CD4-positive, alpha-beta memory T cell (primary cell): Measurements from ENCODE around the gene HEBP2. TPM values are rescaled to one million over a fixed set of nuclear protein-coding genes. Genes with fewer than 3 reads are reported as not detected.

ENCODE experiments used
- CTCF ChIA-PET: fragments of 350-600 bp; sonication (Branson Sonifier 250); formaldehyde crosslinking; loops from one replicate; lab custom pipeline; 2021; ENCODE audit warnings: inconsistent platforms; ENCODE audit not compliant: partially characterized antibody; lab: Charles Lee
- POLR2A ChIA-PET: fragments of 350-600 bp; sonication (Branson Sonifier 250); formaldehyde crosslinking; loops from one replicate; lab custom pipeline; 2021; ENCODE audit not compliant: partially characterized antibody; lab: Charles Lee
- DNase-seq, 5 donors: peaks; one replicate each; pipeline versions ENCODE4 v3.0.0 to v3.0.0-alpha.2; 2020 to 2022; ENCODE audit warnings: mixed read lengths in 1 of 5
- H3K27ac ChIP-seq: one replicate; pipeline ENCODE4 v1.7.0; 2013; ENCODE audit warnings: low read depth, low read length
- H3K27me3 ChIP-seq: 2 replicates; pipeline ENCODE4 v1.7.0; 2013; ENCODE audit warnings: mild to moderate bottlenecking, low read length, moderate library complexity; ENCODE audit not compliant: insufficient read depth
- H3K36me3 ChIP-seq: 2 replicates; pipeline ENCODE4 v1.7.0; 2013; ENCODE audit warnings: mild to moderate bottlenecking, low read length, moderate library complexity; ENCODE audit not compliant: insufficient read depth
- H3K4me1 ChIP-seq: 2 replicates; pipeline ENCODE4 v1.7.0; 2013; ENCODE audit warnings: mild to moderate bottlenecking, low read length, moderate library complexity; ENCODE audit not compliant: insufficient read depth
- H3K4me3 ChIP-seq, 2 donors: one replicate each; pipeline ENCODE4 v1.7.0; 2013; ENCODE audit warnings: low read length in 2 of 2, mild to moderate bottlenecking in 1 of 2
- H3K9me3 ChIP-seq, 2 donors: one replicate each; pipeline ENCODE4 v1.7.0; 2013; ENCODE audit warnings: low read length in 2 of 2, control low read depth in 1 of 2; ENCODE audit not compliant: control insufficient read depth in 1 of 2
- H3K27ac Mint-ChIP-seq, 7 donors: one replicate each; pipeline ENCODE4 v1.8.0; 2020 to 2021; ENCODE audit warnings: mixed read lengths in 7 of 7, mild to moderate bottlenecking in 6 of 7, inconsistent platforms in 3 of 7, moderate library complexity in 3 of 7
- H3K27me3 Mint-ChIP-seq, 2 donors: one replicate each; pipeline ENCODE4 v1.8.0; 2020 to 2021; ENCODE audit warnings: mixed read lengths in 2 of 2
- H3K36me3 Mint-ChIP-seq, 2 donors: one replicate each; pipeline ENCODE4 v1.8.0; 2020 to 2021; ENCODE audit warnings: mixed read lengths in 2 of 2, inconsistent platforms in 1 of 2, mild to moderate bottlenecking in 1 of 2
- H3K4me1 Mint-ChIP-seq, 4 donors: one replicate each; pipeline ENCODE4 v1.8.0; 2020 to 2021; ENCODE audit warnings: mixed read lengths in 4 of 4, mild to moderate bottlenecking in 1 of 4
- H3K4me3 Mint-ChIP-seq, 8 donors: one replicate each; pipeline ENCODE4 v1.8.0; 2020 to 2021; ENCODE audit warnings: mixed read lengths in 8 of 8, mild to moderate bottlenecking in 7 of 8, moderate library complexity in 6 of 8, inconsistent platforms in 3 of 8
- H3K9me3 Mint-ChIP-seq, 8 donors: one replicate each; pipeline ENCODE4 v1.8.0; 2020 to 2021; ENCODE audit warnings: mixed read lengths in 8 of 8, mild to moderate bottlenecking in 5 of 8, inconsistent platforms in 3 of 8, moderate library complexity in 1 of 8
- intact Hi-C: fragments of 100-400 bp; cut with micrococcal nuclease; formaldehyde crosslinking; loops from one replicate; pipeline ENCODE4 v1.15.1; 2023
- polyA plus RNA-seq, 2 donors: library from polyadenylated mRNA; unstranded; fragments of 300-500 nt; fragmentation: Illumina TruSeq; gene quantifications; one replicate each; pipeline ENCODE4 v1.2.3, GENCODE V29; 2021
- total RNA-seq, 2 experiments: library from RNA; stranded (reverse); gene quantifications; one replicate each; pipeline ENCODE4 v1.2.3, GENCODE V29; 2021

HEBP2 gene
- total and polyA plus RNA-seq, 4 experiments from 2014 or later = 47.2 to 52.7 (median 48.8) TPM

DNA sequence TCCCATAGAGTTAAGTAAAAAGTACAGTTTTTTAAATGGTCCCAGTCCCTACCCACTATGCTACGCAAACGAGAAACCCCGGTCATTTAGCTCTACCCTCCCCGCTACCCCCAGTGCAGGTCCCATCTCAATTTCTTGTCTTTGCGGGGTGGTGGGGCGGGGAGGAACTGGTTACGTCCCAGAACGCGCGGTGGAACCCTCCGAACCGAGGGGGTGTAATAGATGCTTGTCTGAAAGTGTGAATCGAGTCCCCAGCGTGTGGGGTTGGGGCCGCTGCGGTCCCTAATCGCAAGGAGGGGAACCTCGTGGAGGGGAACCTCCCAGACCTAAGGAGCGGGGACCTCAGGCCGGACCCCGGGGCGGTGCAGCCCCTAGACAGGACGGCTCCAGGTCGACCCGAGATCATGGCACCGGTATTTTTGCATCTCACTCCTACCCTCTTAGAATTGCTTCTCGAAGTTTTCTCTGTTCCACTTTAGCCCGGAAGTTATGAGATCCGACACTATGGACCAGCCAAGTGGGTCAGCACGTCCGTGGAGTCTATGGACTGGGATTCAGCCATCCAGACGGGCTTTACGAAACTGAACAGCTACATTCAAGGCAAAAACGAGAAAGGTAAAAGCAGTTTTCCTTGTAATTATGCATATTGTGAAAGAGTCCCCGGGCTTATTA, 779 bp downstream of the HEBP2 start:
- ChIA-PET CTCF (interaction anchor here (1.0 to 3.6 kb wide), 11 partner anchors 10 to 289 kb away, joined by 3 to 17 read pairs (median 4); no protein-coding TSS in a partner anchor), POLR2A (interaction anchor here (0.8 to 3.3 kb wide), 6 partner anchors 10 to 369 kb away, joined by 3 to 30 read pairs (median 6); partner anchors contain the start of genes CCDC28A and SMIM28)
- Mint-ChIP-seq H3K27me3 (no peaks in the 10 kb centered on the region), H3K27ac (peak overlapping the region; percentile 84 to 92 (median 88)), H3K9me3 (no peaks in the 10 kb centered on the region), H3K4me1 (peaks cover 19 to 36% (median 31%) of the 10 kb centered on the region in 4 donors), H3K4me3 (peak overlapping the region; percentile 84 to 90 (median 88)), H3K36me3 (peaks cover 21 to 46% of the 10 kb centered on the region in 2 donors)
- intact Hi-C loops = loop anchor here (1.0 to 10.0 kb wide), 8 partner anchors 32 to 970 kb away; partner anchors contain the start of genes CCDC28A and CITED2
- peak overlapping the region; percentile 2 to 73 for H3K4me3 ChIP-seq
- no peaks in the 10 kb centered on the region for H3K27me3 ChIP-seq
- H3K9me3 ChIP-seq = no peaks in the 10 kb centered on the region
- H3K4me1 ChIP-seq = peaks cover 22% of the 10 kb centered on the region
- H3K27ac ChIP-seq = peak overlapping the region; percentile 72
- DNase-seq = peak in 4 of 5 donors; percentile 24 to 64 (median 42)
- peaks cover 35% of the 10 kb centered on the region for H3K36me3 ChIP-seq

DNA sequence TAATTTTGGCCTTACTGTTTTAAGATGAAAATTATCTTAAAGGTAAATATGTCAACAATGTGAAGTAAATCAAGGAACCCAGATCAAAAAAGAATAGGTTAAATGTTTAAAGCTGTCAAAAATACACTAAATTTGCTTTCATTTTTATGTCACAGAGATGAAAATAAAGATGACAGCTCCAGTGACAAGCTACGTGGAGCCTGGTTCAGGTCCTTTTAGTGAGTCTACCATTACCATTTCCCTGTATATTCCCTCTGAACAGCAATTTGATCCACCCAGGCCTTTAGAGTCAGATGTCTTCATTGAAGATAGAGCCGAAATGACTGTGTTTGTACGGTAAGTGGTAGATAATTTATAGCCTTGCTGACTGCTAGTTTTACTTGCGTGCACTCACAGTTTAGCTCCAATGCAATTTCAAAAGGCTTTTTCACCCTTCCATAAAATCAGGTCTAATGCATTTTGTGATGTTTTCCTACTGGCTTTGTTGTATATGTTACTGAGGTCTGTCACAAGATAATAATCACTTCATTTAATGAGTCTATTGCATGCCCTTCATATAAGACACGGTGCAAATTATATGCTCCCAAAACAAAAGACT, 1.9 kb downstream of the HEBP2 start:
- Mint-ChIP-seq H3K4me3 (peak overlapping the region; percentile 0 to 90 (median 38)), H3K4me1 (peaks cover 22 to 40% (median 35%) of the 10 kb centered on the region in 4 donors), H3K9me3 (no peaks in the 10 kb centered on the region), H3K36me3 (peaks cover 28 to 56% of the 10 kb centered on the region in 2 donors), H3K27ac (peak overlapping the region in 5 of 7 donors; percentile 5 to 86 (median 49)), H3K27me3 (no peaks in the 10 kb centered on the region)
- H3K27ac ChIP-seq = no peak overlapping the region
- H3K4me1 ChIP-seq = peaks cover 22% of the 10 kb centered on the region
- no peaks in the 10 kb centered on the region for H3K27me3 ChIP-seq
- ChIA-PET CTCF (interaction anchor here (1.4 to 3.6 kb wide), 5 partner anchors 9 to 290 kb away, joined by 3 to 17 read pairs (median 7); no protein-coding TSS in a partner anchor), POLR2A (interaction anchor here (0.6 to 3.3 kb wide), 2 partner anchors 50 to 112 kb away, joined by 5 to 30 read pairs; no protein-coding TSS in a partner anchor)
- H3K36me3 ChIP-seq = peaks cover 42% of the 10 kb centered on the region
- intact Hi-C loops = loop anchor here (2.0 to 10.0 kb wide), 5 partner anchors 51 to 969 kb away; partner anchors contain the start of gene CITED2
- H3K9me3 ChIP-seq = no peaks in the 10 kb centered on the region
- no peak for DNase-seq
- H3K4me3 ChIP-seq = no peak overlapping the region

DNA sequence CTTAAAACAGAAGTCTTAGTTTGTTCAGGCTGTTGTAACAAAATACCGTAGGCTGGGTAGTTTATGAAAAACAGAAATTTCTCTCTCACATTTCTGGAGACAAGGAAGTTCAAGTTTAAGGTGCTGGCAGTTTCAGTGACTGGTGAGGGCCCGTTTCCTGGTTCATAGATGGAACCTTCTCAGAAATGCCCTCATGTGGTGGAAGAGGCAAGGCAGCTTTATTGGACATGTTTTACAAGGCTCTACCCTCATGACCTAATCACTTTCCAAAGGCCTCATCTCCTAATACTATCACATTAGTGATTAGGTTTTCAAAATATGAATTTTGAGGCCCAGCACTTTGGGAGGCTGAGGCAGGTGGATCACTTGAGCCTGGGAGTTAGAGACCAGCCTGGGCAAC, 2.4 kb downstream of the HEBP2 start:
- H3K4me3 ChIP-seq = no peak overlapping the region
- peak overlapping the region in 3 of 8 donors; percentile 4 to 66 (median 7) for H3K4me3 Mint-ChIP-seq
- intact Hi-C loops = loop anchor here (10.0 kb wide), 2 partner anchors 122 to 702 kb away; no protein-coding TSS in a partner anchor
- H3K9me3 Mint-ChIP-seq = no peaks in the 10 kb centered on the region
- no peaks in the 10 kb centered on the region for H3K9me3 ChIP-seq
- peaks cover 22% of the 10 kb centered on the region for H3K4me1 ChIP-seq
- H3K36me3 ChIP-seq = peaks cover 46% of the 10 kb centered on the region
- no peak overlapping the region for H3K27ac ChIP-seq
- no peaks in the 10 kb centered on the region for H3K27me3 ChIP-seq
- peaks cover 25 to 46% (median 38%) of the 10 kb centered on the region in 4 donors for H3K4me1 Mint-ChIP-seq
- no peaks in the 10 kb centered on the region for H3K27me3 Mint-ChIP-seq
- H3K27ac Mint-ChIP-seq = peak overlapping the region in 5 of 7 donors; percentile 5 to 77 (median 34)
- peaks cover 33 to 61% of the 10 kb centered on the region in 2 donors for H3K36me3 Mint-ChIP-seq
- CTCF ChIA-PET = interaction anchor here (1.4 to 2.1 kb wide), 2 partner anchors 21 to 34 kb away, joined by 4 to 7 read pairs; no protein-coding TSS in a partner anchor
- POLR2A ChIA-PET = no interaction called here
- DNase-seq = no peak

DNA sequence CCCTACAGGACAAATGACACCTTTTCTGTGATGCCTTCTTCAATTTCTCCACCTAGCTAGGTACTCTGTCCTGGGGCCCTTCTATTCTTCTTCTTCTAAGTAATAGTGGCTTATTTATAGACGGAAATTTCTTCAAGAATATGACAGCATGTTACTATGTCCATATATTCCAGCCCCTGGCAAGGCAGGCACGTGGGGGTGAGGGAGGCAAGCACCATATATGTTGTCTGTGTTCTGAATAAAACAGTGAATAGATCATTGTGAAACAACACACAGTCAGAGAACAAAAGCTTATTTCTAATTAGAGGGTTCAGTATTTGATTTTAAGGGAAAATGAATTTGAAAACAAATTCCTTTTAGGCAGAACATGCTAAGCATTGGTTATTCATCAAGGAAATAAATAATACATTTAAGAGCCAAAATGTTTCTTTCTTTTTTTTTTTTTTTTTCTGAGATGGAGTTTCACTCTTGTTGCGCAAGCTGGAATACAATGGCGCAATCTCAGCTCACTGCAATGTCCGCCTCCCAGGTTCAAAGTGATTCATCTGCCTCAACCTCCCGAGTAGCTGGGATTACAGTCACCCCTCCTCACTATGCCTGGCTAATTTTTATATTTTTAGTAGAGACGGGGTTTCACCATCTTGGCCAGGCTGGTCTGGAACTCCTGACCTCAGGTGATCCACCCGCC, 6.2 kb downstream of the HEBP2 start:
- Histone ChIP-seq H3K27me3 (no peaks in the 10 kb centered on the region), H3K36me3 (peaks cover 59% of the 10 kb centered on the region), H3K4me1 (peaks cover 10% of the 10 kb centered on the region), H3K9me3 (no peaks in the 10 kb centered on the region), H3K4me3 (no peak overlapping the region), H3K27ac (no peak overlapping the region)
- intact Hi-C loops = no loop called here
- no peak for DNase-seq
- POLR2A ChIA-PET = no interaction called here
- H3K9me3 Mint-ChIP-seq = no peaks in the 10 kb centered on the region
- peaks cover 20 to 40% (median 28%) of the 10 kb centered on the region in 4 donors for H3K4me1 Mint-ChIP-seq
- H3K4me3 Mint-ChIP-seq = no peak overlapping the region
- no peaks in the 10 kb centered on the region for H3K27me3 Mint-ChIP-seq
- peak overlapping the region in 2 of 7 donors; percentile 1 to 4 for H3K27ac Mint-ChIP-seq
- CTCF ChIA-PET = interaction anchor here (1.3 kb wide), 1 partner anchor 294 kb away, joined by 3 read pairs; no protein-coding TSS in a partner anchor
- H3K36me3 Mint-ChIP-seq = peaks cover 56 to 86% of the 10 kb centered on the region in 2 donors

DNA sequence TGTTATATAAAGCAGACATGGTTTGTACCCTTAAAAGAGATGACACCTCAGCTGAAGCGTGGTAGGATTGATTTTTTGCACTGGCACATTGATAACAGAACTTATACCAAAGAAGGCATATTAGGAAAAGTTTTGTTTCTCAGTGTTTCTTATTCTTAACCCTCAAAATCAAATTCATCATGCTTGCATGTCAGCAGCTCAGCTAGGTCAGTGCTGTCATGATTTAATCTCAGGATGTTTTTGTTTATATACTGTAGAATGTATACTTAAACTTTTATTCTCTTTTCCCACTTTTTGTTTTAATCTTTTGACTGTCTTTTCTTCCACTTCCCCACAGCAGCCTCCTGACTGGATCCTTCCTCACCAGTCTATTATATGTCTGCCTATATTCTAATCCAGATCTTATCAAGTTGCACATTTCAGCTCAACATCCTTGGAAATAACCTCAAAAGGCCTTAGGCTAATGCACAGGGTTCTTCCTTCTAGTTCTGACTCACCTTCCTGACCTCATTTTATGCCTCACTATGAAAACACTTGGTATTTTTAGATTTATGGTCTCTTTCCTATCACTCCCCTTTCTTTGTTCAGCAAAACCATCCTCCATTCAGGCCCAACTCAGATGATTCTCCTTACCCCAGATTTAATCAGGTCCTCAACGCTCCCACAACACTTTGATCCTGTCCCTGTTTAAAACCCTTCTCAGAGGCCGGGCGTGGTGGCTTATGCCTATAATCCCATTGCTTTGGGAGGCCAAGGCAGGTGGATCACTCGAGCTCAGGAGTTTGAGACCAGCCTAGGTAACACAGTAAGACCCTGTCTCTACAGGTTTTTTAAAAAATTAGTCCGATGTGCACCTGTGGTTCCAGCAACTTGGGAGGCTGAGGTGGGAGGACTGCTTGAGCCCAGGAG, 7.2 kb downstream of the HEBP2 start:
- Mint-ChIP-seq H3K36me3 (peaks cover 63 to 82% of the 10 kb centered on the region in 2 donors), H3K9me3 (no peaks in the 10 kb centered on the region), H3K27me3 (no peaks in the 10 kb centered on the region), H3K4me1 (peaks cover 14 to 30% (median 24%) of the 10 kb centered on the region in 4 donors), H3K27ac (peak overlapping the region; percentile 3 to 80 (median 33)), H3K4me3 (no peak overlapping the region)
- DNase-seq = no peak
- ChIA-PET POLR2A (no interaction called here), CTCF (no interaction called here)
- Histone ChIP-seq H3K27ac (no peak overlapping the region), H3K4me3 (no peak overlapping the region), H3K36me3 (peaks cover 52% of the 10 kb centered on the region), H3K4me1 (no peaks in the 10 kb centered on the region), H3K9me3 (no peaks in the 10 kb centered on the region), H3K27me3 (no peaks in the 10 kb centered on the region)
- intact Hi-C loops = no loop called here

DNA sequence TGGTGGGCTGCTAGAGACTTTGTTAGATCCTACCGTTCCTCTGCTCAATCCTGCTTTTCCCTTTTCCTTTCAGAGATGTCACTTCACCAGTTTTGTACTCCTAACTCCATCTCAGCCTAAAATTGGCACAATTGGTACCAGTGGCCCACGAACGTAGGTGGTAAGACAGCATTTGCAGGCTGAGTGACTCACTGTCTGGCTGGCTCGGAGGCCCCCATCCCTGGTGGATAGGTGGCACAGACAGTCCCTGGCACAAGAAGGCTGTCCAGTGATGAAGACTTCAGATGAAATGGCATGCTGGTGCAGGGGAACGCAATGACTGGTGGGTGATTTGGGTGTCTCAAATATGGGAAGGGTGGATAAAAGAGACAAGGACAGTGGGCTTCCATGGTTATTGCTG, 11.1 kb downstream of the HEBP2 start:
- Mint-ChIP-seq H3K4me1 (peaks cover 3 to 8% (median 5%) of the 10 kb centered on the region in 4 donors), H3K27ac (no peak overlapping the region), H3K36me3 (peaks cover 70 to 78% of the 10 kb centered on the region in 2 donors), H3K9me3 (peaks cover 0 to 3% (median 0%) of the 10 kb centered on the region in 8 donors), H3K4me3 (no peak overlapping the region), H3K27me3 (no peaks in the 10 kb centered on the region)
- no peak for DNase-seq
- POLR2A ChIA-PET = interaction anchor here (1.6 to 2.6 kb wide), 2 partner anchors 8 to 11 kb away, joined by 3 to 10 read pairs; partner anchors contain the start of gene HEBP2
- H3K36me3 ChIP-seq = peaks cover 26% of the 10 kb centered on the region
- intact Hi-C loops = no loop called here
- H3K27me3 ChIP-seq = no peaks in the 10 kb centered on the region
- CTCF ChIA-PET = interaction anchor here (1.0 kb wide), 1 partner anchor 10 kb away, joined by 3 read pairs; no protein-coding TSS in a partner anchor
- no peak overlapping the region for H3K27ac ChIP-seq
- no peaks in the 10 kb centered on the region for H3K4me1 ChIP-seq
- H3K4me3 ChIP-seq = no peak overlapping the region
- no peaks in the 10 kb centered on the region for H3K9me3 ChIP-seq
